A549 (cell line): ENCODE data around the gene MEF2C. TPM values are rescaled to one million over a fixed set of nuclear protein-coding genes. Genes with fewer than 3 reads are reported as not detected.

Experiments used
- ATAC-seq, 2 experiments: fragments of 200-7000 bp in 1 of 2; fragments of >200 bp in 1 of 2; cut with Nextera tagmentation in 1 of 2; cut with Tn5 transposase in 1 of 2; 3 replicates each; pipeline versions ENCODE4 v1.8.0 to v1.9.1; 2018 to 2020; ENCODE audit warnings: mild to moderate bottlenecking in 1 of 2, moderate library complexity in 1 of 2
- CTCF ChIA-PET: fragments of 300-600 bp; sonication (Branson Sonifier 250); formaldehyde crosslinking; extraction: SDS; loops from one replicate; lab custom pipeline; 2021; ENCODE audit warnings: antibody characterized with exemption, inconsistent platforms; lab: Yijun Ruan, JAX
- POLR2A ChIA-PET: fragments of 350-600 bp; formaldehyde crosslinking; extraction: SDS; loops from one replicate; lab custom pipeline; 2021; ENCODE audit warnings: antibody characterized with exemption, inconsistent platforms; lab: Yijun Ruan, JAX
- DNase-seq, 2 experiments: peaks; one replicate each; pipeline versions ENCODE4 v3.0.0 to v3.0.0-alpha.2; 2011 to 2016; ENCODE audit warnings: low read depth in 1 of 2, low spot score in 1 of 2
- FAIRE-seq: peaks from 2 replicates; lab custom pipeline; 2011; peaks lifted over from hg19 to GRCh38; lab: Jason Lieb, UNC
- H3K27ac ChIP-seq, 2 experiments: fragments of >200 bp; sonication (Bioruptor Twin); formaldehyde crosslinking; 3 replicates each; pipeline ENCODE4 v1.5.1; 2016 to 2017
- H3K4me1 ChIP-seq: fragments of >200 bp; sonication (Bioruptor Twin); formaldehyde crosslinking; 3 replicates; pipeline ENCODE4 v1.6.1; 2016
- H3K4me2 ChIP-seq: fragments of >200 bp; sonication (Bioruptor Twin); formaldehyde crosslinking; 3 replicates; pipeline ENCODE4 v1.6.1; 2016
- H3K4me3 ChIP-seq: fragments of >200 bp; sonication (Bioruptor Twin); formaldehyde crosslinking; 3 replicates; pipeline ENCODE4 v1.5.1; 2016
- H3K9me3 ChIP-seq: fragments of >200 bp; sonication (Bioruptor Twin); formaldehyde crosslinking; 3 replicates; pipeline ENCODE4 v1.6.1; 2016
- ATOH8 ChIP-seq: fragments of 250-450 bp; sonication (Bioruptor Pico); IDR thresholded peaks from 2 replicates; pipeline ENCODE4 v1.5.0; 2020; ENCODE audit warnings: low read depth, mild to moderate bottlenecking, moderate library complexity
- BCL3 ChIP-seq: fragments of >200 bp; sonication (Bioruptor Twin); formaldehyde crosslinking; IDR thresholded peaks from 3 replicates; pipeline ENCODE4 v1.6.1; 2016
- CEBPB ChIP-seq, 2 experiments: fragments of >200 bp in 1 of 2; sonication (Bioruptor Twin) in 1 of 2; formaldehyde crosslinking in 1 of 2; IDR thresholded peaks; 2 replicates each; pipeline ENCODE4 v1.6.1; 2012 to 2016
- CHD4 ChIP-seq: fragments of 200-600 bp; sonication (generic); IDR thresholded peaks from 2 replicates; pipeline ENCODE4 v1.6.1; 2016; ENCODE audit warnings: antibody characterized with exemption, mild to moderate bottlenecking, borderline replicate concordance
- CTCF ChIP-seq: fragments of >200 bp; sonication (Bioruptor Twin); formaldehyde crosslinking; IDR thresholded peaks from 3 replicates; pipeline ENCODE4 v1.5.1; 2016
- FOSB ChIP-seq: fragments of 250-450 bp; sonication (Bioruptor Pico); IDR thresholded peaks from 2 replicates; pipeline ENCODE4 v1.5.0; 2020; ENCODE audit warnings: mild to moderate bottlenecking, moderate library complexity
- FOSL2 ChIP-seq, 2 experiments: fragments of 450-650 bp in 1 of 2; fragments of >200 bp in 1 of 2; sonication (Bioruptor Twin) in 1 of 2; formaldehyde crosslinking; IDR thresholded peaks; 2 replicates each; pipeline versions ENCODE4 v1.5.0 to v1.6.1; 2016 to 2020; ENCODE audit warnings: mild to moderate bottlenecking in 1 of 2, moderate library complexity in 1 of 2
- HOXB13 ChIP-seq: fragments of 250-450 bp; sonication (Bioruptor Pico); IDR thresholded peaks from 2 replicates; pipeline ENCODE4 v1.5.0; 2020; ENCODE audit warnings: low read depth, mild to moderate bottlenecking, moderate library complexity
- HOXB5 ChIP-seq: fragments of 250-450 bp; sonication (Bioruptor Pico); IDR thresholded peaks from 2 replicates; pipeline ENCODE4 v1.5.0; 2020; ENCODE audit warnings: mild to moderate bottlenecking, moderate library complexity
- JUNB ChIP-seq: fragments of >200 bp; sonication (Bioruptor Twin); formaldehyde crosslinking; IDR thresholded peaks from 2 replicates; pipeline ENCODE4 v1.6.1; 2016
- NR3C1 ChIP-seq: fragments of >200 bp; sonication (Bioruptor Twin); formaldehyde crosslinking; IDR thresholded peaks from 3 replicates; pipeline ENCODE4 v1.6.1; 2017
- RAD21 ChIP-seq, 2 experiments: fragments of >200 bp in 1 of 2; sonication (Bioruptor Twin) in 1 of 2; formaldehyde crosslinking in 1 of 2; IDR thresholded peaks in 1 of 2; conservative IDR thresholded peaks in 1 of 2; 2 replicates in 1 of 2; 3 replicates in 1 of 2; pipeline ENCODE4 v1.6.1; 2012 to 2018; ENCODE audit warnings: inconsistent platforms in 1 of 2
- RCOR1 ChIP-seq: fragments of 150-350 bp; IDR thresholded peaks from 2 replicates; pipeline ENCODE4 v1.6.1; 2014; ENCODE audit warnings: antibody characterized with exemption, low read length, low read depth
- RFX5 ChIP-seq: fragments of 450-650 bp; IDR thresholded peaks from 2 replicates; pipeline ENCODE4 v1.7.1; 2014; ENCODE audit warnings: antibody characterized with exemption, mild to moderate bottlenecking, moderate library complexity
- RNF2 ChIP-seq: fragments of 200-600 bp; sonication (generic); IDR thresholded peaks from 2 replicates; pipeline ENCODE4 v1.6.1; 2016; ENCODE audit warnings: low read depth, mild to moderate bottlenecking, antibody characterized with exemption, moderate library complexity, borderline replicate concordance
- SREBF2 ChIP-seq: fragments of 450-650 bp; IDR thresholded peaks from 2 replicates; pipeline ENCODE4 v1.6.1; 2014; ENCODE audit warnings: mild to moderate bottlenecking, moderate library complexity
- WGBS: methylation state at CpG from one replicate; pipeline ENCODE4 v1.1.6; 2017; ENCODE audit errors: missing lambda C conversion rate; 5-methylcytosine and 5-hydroxymethylcytosine counted together
- polyA plus RNA-seq, 4 experiments: library from polyadenylated mRNA; depleted of rRNA in 3 of 4; stranded (reverse); fragments of >200 nt; fragmentation: RNase III in 1 of 4; extraction: RNeasy Plus Mini Kit Qiagen cat#74134 plus additional on column Dnase treatment in 1 of 4; gene quantifications; 2 replicates in 3 of 4; 3 replicates in 1 of 4; pipeline ENCODE4 v1.2.3, GENCODE V29; 2011 to 2017
- TF ChIP-seq, protein P1 (sequence below): fragments of 150-350 bp; IDR thresholded peaks from 2 replicates; pipeline ENCODE4 v1.6.1; 2014; ENCODE audit warnings: low read depth, mild to moderate bottlenecking, low read length
- TF ChIP-seq, protein P2 (sequence below): fragments of 200-600 bp; sonication (generic); IDR thresholded peaks from 2 replicates; pipeline ENCODE4 v1.6.1; 2016; ENCODE audit warnings: antibody characterized with exemption, mild to moderate bottlenecking, moderate library complexity

The MEF2C gene
- polyA plus RNA-seq, 2 of the 4 experiments (the other 2 are of a cell fraction), result 0.03 to 0.06 TPM

DNA sequence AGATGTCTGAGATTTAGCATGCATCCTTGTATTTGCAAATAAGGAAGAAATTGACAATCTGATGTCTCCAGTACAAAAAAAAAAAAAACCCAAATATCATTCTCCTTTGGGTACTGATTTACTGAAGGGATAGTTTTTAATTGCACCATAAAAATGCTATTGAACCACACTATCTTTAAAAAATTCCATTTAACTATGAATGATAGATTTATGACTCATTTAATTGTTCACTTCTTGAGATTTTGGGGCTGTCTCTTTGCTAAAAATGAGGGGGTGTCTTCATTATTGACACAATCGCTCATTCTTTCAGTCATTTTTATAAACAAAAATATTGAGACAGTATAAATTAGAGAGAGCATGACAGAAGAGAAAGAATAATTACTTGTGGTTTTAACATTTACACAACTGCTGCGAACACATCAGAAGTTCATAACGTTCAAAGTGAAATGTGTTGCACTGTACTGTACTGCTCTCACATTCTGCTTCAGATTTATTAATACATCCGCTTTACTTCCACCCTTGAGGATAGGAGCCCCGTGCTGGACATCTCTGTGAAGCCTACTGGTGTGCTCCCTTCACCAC is 142.3 kb downstream of the MEF2C start:
- Histone ChIP-seq H3K4me2 (no peak overlapping the region), H3K27ac (no peak overlapping the region), H3K4me3 (no peak overlapping the region), H3K4me1 (peaks cover 10% of the 10 kb centered on the region; the same call in 2 of the 3 replicates), H3K9me3 (no peaks in the 10 kb centered on the region)
- DNase-seq (no peak), ATAC-seq (no peak), FAIRE-seq (no peak)
- 69% methylated on average over 5 of the region's 5 CpGs for WGBS
- TF ChIP-seq FOSB (CRISPR knock-in tag) (no peak), SREBF2 (no peak), CHD4 (no peak), CTCF (no peak)
- CTCF ChIA-PET, result interaction anchor here (1.0 to 5.6 kb wide), 2 partner anchors 12 to 16 kb away, joined by 3 to 42 read pairs; no protein-coding TSS in a partner anchor
- POLR2A ChIA-PET, result no interaction called here

DNA sequence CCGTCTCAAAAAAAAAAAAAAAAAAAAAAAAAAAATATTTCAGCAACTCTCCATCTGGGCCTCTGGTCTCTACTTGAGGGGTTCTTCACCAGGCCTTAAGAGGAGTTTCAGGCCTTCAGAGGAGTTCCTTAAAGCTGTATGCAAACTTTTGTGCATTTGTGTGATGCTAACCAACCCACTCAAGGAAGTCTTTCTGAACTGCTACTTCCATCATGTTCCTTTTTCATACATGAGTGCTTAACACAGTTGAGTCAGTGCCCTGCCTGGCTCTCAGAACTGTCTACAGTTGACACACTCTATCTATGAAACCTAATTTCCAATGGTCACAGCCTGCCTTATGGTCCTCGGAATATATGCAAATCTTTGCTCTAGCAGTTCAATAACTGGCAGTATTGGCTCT is 146.5 kb downstream of the MEF2C start:
- no peak for TF ChIP-seq HOXB5 (CRISPR knock-in tag)
- TF ChIP-seq BCL3, result no peak
- TF ChIP-seq CEBPB (IDR thresholded peaks at IDR 0.05), result no peak
- TF ChIP-seq HOXB13, result no peak
- TF ChIP-seq, protein P1, sequence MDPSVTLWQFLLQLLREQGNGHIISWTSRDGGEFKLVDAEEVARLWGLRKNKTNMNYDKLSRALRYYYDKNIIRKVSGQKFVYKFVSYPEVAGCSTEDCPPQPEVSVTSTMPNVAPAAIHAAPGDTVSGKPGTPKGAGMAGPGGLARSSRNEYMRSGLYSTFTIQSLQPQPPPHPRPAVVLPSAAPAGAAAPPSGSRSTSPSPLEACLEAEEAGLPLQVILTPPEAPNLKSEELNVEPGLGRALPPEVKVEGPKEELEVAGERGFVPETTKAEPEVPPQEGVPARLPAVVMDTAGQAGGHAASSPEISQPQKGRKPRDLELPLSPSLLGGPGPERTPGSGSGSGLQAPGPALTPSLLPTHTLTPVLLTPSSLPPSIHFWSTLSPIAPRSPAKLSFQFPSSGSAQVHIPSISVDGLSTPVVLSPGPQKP, result no peak
- TF ChIP-seq, protein P2, sequence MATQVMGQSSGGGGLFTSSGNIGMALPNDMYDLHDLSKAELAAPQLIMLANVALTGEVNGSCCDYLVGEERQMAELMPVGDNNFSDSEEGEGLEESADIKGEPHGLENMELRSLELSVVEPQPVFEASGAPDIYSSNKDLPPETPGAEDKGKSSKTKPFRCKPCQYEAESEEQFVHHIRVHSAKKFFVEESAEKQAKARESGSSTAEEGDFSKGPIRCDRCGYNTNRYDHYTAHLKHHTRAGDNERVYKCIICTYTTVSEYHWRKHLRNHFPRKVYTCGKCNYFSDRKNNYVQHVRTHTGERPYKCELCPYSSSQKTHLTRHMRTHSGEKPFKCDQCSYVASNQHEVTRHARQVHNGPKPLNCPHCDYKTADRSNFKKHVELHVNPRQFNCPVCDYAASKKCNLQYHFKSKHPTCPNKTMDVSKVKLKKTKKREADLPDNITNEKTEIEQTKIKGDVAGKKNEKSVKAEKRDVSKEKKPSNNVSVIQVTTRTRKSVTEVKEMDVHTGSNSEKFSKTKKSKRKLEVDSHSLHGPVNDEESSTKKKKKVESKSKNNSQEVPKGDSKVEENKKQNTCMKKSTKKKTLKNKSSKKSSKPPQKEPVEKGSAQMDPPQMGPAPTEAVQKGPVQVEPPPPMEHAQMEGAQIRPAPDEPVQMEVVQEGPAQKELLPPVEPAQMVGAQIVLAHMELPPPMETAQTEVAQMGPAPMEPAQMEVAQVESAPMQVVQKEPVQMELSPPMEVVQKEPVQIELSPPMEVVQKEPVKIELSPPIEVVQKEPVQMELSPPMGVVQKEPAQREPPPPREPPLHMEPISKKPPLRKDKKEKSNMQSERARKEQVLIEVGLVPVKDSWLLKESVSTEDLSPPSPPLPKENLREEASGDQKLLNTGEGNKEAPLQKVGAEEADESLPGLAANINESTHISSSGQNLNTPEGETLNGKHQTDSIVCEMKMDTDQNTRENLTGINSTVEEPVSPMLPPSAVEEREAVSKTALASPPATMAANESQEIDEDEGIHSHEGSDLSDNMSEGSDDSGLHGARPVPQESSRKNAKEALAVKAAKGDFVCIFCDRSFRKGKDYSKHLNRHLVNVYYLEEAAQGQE, result no peak
- TF ChIP-seq RCOR1, result no peak
- TF ChIP-seq RFX5, result no peak
- TF ChIP-seq RAD21 (conservative IDR thresholded peaks at IDR 0.05 in 1 of 2, IDR thresholded peaks at IDR 0.05 in 1 of 2), result no peak
- TF ChIP-seq ATOH8 (CRISPR knock-in tag), result no peak
- TF ChIP-seq RNF2, result no peak
- no peak for TF ChIP-seq JUNB
- TF ChIP-seq FOSL2 (IDR thresholded peaks at IDR 0.05), result no peak
- TF ChIP-seq FOSL2 (CRISPR knock-in tag; IDR thresholded peaks at IDR 0.05), result no peak
- TF ChIP-seq NR3C1, result no peak
- ATAC-seq, result no peak
- Histone ChIP-seq H3K4me3 (no peak overlapping the region), H3K27ac (no peak overlapping the region), H3K9me3 (no peaks in the 10 kb centered on the region), H3K4me2 (no peak overlapping the region), H3K4me1 (no peaks in the 10 kb centered on the region)
- WGBS, result 60% methylated on average over 1 of the region's 2 CpGs
- FAIRE-seq, result no peak
- ChIA-PET POLR2A (no interaction called here), CTCF (no interaction called here)
- no peak for DNase-seq
